Measurements from ENCODE around the gene SPAG16.
"Not testable (repeated sequence)": the region's sequence is repeated elsewhere in the genome, so short reads cannot be mapped to it uniquely, and the experiment has no call there.

Gene SPAG16

DNA sequence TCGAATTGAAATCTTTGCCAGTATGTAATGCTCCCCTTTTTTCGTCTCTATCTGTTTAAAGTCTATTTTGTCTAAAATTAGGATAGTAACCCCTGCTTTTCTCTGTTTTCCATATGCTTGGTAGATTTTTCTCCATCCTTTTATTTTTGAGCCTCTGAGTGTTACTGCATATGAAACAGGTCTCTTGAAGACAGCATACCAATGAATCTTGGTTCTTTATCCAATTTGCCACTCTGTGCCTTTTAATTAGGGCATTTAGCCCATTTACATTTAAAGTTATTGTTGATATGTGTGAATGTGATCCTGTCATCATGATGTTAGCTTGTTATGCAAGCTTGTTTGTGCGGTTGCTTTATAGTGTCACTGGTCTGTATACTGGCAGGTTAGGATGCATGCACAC, 635.8 kb downstream of the SPAG16 start:
- Mint-ChIP-seq H3K27ac (no peak overlapping the region), H3K36me3 (ENCODE audit: low read depth) (no peaks in the 10 kb centered on the region), H3K9me3 (peaks cover 28% of the 10 kb centered on the region), H3K4me1 (ENCODE audit: low read depth) (no peaks in the 10 kb centered on the region), H3K4me3 (no peak overlapping the region), H3K27me3 (no peaks in the 10 kb centered on the region)

DNA sequence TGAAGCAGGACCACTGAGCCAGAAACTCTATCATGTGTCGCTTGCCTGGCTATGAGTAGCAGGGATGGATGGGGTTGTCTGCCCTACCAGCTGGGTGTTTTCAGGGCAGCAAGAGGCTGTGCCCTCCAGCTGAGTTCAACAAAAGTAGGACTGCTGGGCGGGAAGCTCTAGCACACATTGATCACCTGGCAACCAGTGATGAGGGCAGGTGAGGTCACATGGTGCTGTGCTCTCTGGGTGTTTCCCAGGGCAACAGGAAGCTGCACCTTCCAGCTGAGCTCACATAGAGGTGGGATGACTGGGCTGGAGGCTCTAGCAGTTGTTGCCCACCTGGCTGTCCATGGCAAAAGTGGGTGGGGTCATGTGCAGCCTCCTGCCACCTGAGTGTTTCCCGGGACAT, 639.3 kb downstream of the SPAG16 start:
- peaks cover 22% of the 10 kb centered on the region for H3K9me3 Mint-ChIP-seq
- H3K27ac Mint-ChIP-seq, result no peak overlapping the region
- no peaks in the 10 kb centered on the region for H3K4me1 Mint-ChIP-seq (ENCODE audit: low read depth)
- H3K36me3 Mint-ChIP-seq (ENCODE audit: low read depth), result no peaks in the 10 kb centered on the region
- no peak overlapping the region for H3K4me3 Mint-ChIP-seq
- no peaks in the 10 kb centered on the region for H3K27me3 Mint-ChIP-seq

DNA sequence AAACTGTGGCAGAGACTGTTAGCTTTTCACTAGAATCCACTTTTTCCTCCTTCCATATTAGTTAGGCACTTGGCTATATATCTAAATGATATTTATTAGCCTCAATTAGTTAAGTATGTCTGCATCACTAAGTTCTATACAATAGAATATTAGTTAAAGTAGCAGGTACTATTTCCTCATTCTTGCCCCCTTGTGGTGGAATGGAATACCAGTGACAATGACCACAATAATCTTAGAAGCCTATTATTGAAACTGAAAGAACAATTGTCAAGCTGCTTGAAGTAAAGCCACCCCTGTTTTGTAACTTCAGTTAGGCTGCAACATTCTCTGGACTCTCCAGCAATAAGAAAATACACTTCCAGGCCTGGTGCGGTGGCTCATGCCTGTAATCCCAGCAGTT, 650.3 kb downstream of the SPAG16 start:
- Mint-ChIP-seq H3K36me3 (ENCODE audit: low read depth) (no peaks in the 10 kb centered on the region), H3K27ac (no peak overlapping the region), H3K27me3 (no peaks in the 10 kb centered on the region), H3K4me3 (no peak overlapping the region), H3K9me3 (no peaks in the 10 kb centered on the region), H3K4me1 (ENCODE audit: low read depth) (no peaks in the 10 kb centered on the region)

DNA sequence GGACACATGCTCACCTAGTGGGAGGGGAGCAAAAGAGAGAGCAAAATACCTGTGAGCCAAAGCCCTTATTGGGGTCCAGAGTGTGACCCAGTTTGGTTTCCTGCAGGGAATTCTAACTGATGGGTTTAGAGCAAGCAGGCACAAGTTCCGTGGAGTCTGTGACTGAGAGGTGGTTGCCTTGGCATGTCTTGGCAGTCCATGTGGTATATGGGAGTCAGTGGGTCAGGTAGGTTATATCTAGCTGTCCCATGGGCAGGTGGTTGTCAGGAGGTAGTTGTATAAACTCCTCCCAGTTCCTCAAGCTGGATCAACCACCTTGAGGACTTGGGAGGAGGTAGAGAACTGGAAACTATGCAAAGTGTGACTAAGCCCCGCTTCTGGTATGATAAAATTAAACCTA, 673.8 kb downstream of the SPAG16 start:
- no peaks in the 10 kb centered on the region for H3K9me3 Mint-ChIP-seq
- no peak overlapping the region for H3K27ac Mint-ChIP-seq
- no peaks in the 10 kb centered on the region for H3K36me3 Mint-ChIP-seq (ENCODE audit: low read depth)
- no peaks in the 10 kb centered on the region for H3K27me3 Mint-ChIP-seq
- H3K4me3 Mint-ChIP-seq, result no peak overlapping the region
- H3K4me1 Mint-ChIP-seq (ENCODE audit: low read depth), result no peaks in the 10 kb centered on the region

DNA sequence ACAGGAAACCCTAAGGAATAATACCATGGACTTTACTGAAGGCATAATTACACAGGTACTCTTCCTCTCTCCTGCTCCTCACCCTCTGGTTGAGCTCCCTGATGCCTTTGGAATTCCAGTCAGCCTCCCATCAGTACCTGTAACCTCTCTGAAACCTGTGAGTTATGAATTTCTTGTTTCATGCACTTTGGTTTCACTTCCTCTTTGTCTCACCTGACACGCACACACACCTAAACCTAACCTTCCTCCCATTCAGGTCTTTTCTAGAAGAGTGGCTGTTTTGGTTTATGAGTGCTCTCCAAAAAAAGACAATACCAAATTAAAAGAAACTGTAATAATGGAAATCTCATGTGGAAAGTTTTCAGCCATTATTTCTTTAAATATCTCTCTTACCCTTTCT, 675.3 kb downstream of the SPAG16 start:
- Mint-ChIP-seq H3K27ac (no peak overlapping the region), H3K4me1 (ENCODE audit: low read depth) (no peaks in the 10 kb centered on the region), H3K27me3 (no peaks in the 10 kb centered on the region), H3K9me3 (no peaks in the 10 kb centered on the region), H3K4me3 (no peak overlapping the region), H3K36me3 (ENCODE audit: low read depth) (no peaks in the 10 kb centered on the region)

DNA sequence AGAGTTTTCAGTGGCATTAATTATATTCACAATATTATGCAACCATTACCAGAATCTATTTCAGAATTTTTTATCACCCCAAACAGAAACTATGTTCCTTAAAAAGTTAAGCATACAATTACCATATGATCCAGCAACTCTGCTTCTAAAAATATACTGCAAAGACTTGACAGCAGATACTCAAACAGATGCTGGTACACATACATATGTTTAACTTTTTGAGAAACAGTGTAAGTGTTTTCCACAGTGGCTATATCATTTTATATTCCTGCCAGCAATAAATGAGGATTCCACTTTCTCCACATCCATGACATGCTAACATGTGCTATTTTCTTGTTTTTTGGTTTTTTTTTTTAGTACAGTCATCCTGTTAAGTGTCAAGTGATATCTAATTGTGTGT, 687.3 kb downstream of the SPAG16 start:
- Mint-ChIP-seq H3K27ac (no peak overlapping the region), H3K36me3 (ENCODE audit: low read depth) (no peaks in the 10 kb centered on the region), H3K4me1 (ENCODE audit: low read depth) (no peaks in the 10 kb centered on the region)

DNA sequence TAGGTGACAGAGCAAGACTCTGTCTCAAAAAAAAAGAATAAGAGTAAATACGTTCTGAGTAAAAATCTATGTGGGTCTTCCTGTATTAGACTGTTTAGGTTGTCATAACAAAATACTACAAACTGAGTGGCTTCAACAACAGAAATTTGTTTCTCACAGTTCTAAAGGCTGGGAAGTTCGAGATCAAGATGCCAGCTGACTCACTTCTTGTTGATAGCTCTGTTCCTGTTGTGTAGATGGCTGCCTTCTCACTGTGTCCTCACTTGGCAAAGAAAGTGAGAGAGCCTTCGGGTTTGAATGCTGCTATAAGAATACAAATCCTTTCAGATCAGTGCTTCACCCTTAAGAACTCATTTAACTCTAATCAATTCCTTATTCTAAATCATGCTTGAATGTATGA, 696.6 kb downstream of the SPAG16 start:
- H3K27me3 Mint-ChIP-seq, result no peaks in the 10 kb centered on the region
- no peak overlapping the region for H3K27ac Mint-ChIP-seq
- H3K4me1 Mint-ChIP-seq (ENCODE audit: low read depth), result no peaks in the 10 kb centered on the region
- no peak overlapping the region for H3K4me3 Mint-ChIP-seq
- H3K36me3 Mint-ChIP-seq (ENCODE audit: low read depth), result no peaks in the 10 kb centered on the region
- H3K9me3 Mint-ChIP-seq, result no peaks in the 10 kb centered on the region

More for the DNA sequence above, 687.3 kb downstream of the SPAG16 start:
- Mint-ChIP-seq H3K27me3 (no peaks in the 10 kb centered on the region), H3K9me3 (no peaks in the 10 kb centered on the region), H3K4me3 (no peak overlapping the region)

DNA sequence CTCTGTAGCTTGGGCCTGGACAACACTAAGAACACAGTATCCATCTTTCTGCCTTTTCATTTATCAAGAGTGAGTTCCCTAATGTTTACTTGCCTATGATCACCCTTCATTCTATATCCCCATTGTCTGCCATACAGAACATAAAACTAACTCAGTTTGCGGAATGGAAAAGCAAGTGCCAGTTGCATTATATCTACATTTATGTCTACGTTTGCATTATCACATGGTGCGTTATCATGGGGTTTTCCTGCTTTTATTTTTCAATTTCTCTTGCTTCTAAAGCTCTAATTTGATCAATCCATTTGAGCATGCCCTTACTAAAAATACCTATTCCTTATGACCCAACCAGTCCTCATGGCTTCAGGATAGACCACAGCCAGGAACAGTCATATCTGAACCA, 704.9 kb downstream of the SPAG16 start:
- no peaks in the 10 kb centered on the region for H3K36me3 Mint-ChIP-seq (ENCODE audit: low read depth)
- no peaks in the 10 kb centered on the region for H3K9me3 Mint-ChIP-seq
- no peak overlapping the region for H3K4me3 Mint-ChIP-seq
- H3K4me1 Mint-ChIP-seq (ENCODE audit: low read depth), result no peaks in the 10 kb centered on the region
- no peak overlapping the region for H3K27ac Mint-ChIP-seq
- no peaks in the 10 kb centered on the region for H3K27me3 Mint-ChIP-seq

DNA sequence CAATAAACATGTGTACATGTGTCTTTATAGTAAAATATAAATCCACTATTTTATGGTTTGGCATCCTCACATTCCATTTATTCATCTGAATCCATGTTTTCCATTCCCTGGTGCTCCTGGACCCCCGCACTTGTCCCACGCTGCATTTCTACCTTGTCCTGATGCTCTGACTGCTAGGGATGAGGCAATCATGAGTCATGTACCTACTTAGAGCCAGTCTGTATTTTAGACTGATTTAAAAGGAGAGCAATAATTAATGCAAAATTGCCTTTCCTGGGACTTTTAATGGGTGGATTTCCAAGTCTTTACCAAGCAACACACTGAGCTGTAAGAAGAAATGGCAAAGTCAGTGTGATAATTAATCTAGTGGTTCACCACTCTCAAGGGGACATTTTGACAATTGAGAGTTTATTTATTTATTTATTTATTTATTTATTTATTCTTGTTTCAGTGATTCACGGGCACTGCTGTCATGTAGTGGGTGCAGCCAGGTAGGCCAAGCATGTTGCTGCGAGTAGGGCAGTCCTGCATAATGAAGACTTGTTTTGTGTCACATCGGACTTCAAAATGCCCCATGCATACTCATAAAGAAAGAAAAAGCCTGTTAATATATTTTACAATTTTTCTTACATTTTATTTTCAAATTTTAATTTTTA, 707.3 kb downstream of the SPAG16 start:
- Mint-ChIP-seq H3K4me1 (ENCODE audit: low read depth) (no peaks in the 10 kb centered on the region), H3K4me3 (no peak overlapping the region), H3K27me3 (no peaks in the 10 kb centered on the region), H3K36me3 (ENCODE audit: low read depth) (no peaks in the 10 kb centered on the region), H3K27ac (no peak overlapping the region), H3K9me3 (no peaks in the 10 kb centered on the region)

DNA sequence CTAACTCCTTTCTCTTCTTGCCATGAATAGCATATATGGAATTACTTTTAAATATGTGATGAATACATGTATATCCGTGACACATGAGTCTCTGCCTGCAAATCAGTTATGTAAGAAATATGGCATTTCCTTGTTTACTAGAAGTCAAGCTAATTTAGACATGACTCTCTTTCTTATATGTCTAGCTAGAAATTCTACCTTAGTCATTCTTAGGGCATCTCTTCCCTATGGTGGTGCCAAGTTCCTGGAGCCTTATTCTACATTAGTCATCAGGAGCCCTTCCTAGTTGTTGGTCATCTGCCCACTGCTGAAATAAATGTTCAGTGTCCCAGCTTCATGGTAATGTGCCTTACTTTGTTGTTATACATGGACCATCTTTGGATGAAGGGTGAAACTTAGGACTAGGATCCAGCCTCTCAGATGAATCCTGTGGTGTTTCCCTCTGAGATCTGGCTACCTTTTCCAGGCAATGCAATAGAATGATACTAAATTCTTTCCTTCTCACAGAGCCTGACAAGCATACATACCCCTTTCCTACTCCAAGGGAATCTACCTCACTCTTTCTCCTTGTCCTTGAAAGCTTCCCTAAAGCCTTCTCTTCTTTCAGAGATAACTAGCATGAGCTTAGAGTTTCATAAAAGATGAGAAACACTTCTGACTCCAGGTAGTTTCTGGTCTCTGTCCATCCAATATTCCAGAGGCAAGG, 711.3 kb downstream of the SPAG16 start:
- H3K36me3 Mint-ChIP-seq (ENCODE audit: low read depth), result no peaks in the 10 kb centered on the region
- H3K27ac Mint-ChIP-seq, result no peak overlapping the region
- no peaks in the 10 kb centered on the region for H3K9me3 Mint-ChIP-seq
- no peaks in the 10 kb centered on the region for H3K4me1 Mint-ChIP-seq (ENCODE audit: low read depth)
- no peak overlapping the region for H3K4me3 Mint-ChIP-seq
- H3K27me3 Mint-ChIP-seq, result no peaks in the 10 kb centered on the region

DNA sequence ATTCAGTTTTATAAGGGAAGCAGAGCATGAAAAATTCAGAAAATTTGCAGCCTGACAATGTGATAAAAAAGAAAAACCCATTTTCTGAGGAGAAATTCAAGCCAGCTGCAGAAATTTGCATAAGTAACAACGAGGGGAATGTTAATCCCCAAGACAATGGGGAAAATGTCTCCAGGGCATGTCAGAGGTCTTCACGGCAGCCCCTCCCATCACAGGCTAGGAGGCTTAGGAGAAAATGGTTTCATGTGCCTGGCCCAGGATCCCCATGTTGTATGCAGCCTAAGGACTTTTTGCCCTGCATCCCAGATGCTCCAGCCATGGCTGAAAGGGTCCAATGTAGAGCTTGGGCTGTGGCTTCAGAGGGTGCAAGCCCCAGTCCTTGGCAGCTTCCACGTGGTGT, 714.7 kb downstream of the SPAG16 start:
- not testable (repeated sequence) for H3K4me1 Mint-ChIP-seq (ENCODE audit: low read depth); H3K36me3 Mint-ChIP-seq (ENCODE audit: low read depth); H3K9me3 Mint-ChIP-seq; H3K27me3 Mint-ChIP-seq; H3K4me3 Mint-ChIP-seq; H3K27ac Mint-ChIP-seq

DNA sequence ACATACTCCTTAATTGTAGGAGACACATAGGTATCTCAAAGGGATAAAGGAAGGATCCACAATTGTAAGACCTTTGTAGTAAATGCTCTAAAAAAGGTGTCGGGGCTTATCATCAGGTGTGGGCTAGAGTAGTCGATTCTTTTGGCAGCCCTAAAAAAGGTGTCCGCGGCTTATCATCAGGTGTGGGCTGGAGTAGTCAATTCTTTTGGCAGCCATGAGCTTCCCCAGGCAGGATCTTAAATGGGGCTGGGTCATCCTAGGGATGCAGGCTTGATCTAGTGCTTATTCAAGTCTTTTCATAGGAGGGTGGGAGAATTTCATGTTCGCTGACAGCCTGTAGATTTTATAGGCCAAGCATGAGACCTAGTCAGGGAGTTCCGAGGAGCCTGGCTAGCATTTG, 720.2 kb downstream of the SPAG16 start:
- no peaks in the 10 kb centered on the region for H3K4me1 Mint-ChIP-seq (ENCODE audit: low read depth)
- H3K27me3 Mint-ChIP-seq, result no peaks in the 10 kb centered on the region
- H3K9me3 Mint-ChIP-seq, result peaks cover 5% of the 10 kb centered on the region
- H3K27ac Mint-ChIP-seq, result no peak overlapping the region
- H3K36me3 Mint-ChIP-seq (ENCODE audit: low read depth), result no peaks in the 10 kb centered on the region
- no peak overlapping the region for H3K4me3 Mint-ChIP-seq

DNA sequence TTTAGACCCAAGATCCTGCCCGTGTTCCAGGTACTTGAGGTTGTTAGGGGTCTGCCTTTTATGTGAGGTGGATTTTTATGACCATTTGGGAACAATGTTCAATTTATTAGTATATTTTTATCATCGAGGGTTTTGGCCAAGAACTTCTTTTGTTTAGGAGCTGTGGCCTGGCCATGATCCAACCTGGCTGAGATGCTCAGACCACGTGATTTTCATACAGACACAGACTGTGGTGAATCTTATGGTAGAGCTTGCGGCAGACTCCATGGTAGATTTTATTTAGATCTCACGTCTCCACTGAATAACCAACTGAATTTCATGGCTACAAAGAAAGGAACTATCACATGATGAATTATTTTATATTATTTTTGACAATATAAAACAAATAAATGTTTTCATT, 721.1 kb downstream of the SPAG16 start:
- Mint-ChIP-seq H3K27ac (no peak overlapping the region), H3K36me3 (ENCODE audit: low read depth) (no peaks in the 10 kb centered on the region)

DNA sequence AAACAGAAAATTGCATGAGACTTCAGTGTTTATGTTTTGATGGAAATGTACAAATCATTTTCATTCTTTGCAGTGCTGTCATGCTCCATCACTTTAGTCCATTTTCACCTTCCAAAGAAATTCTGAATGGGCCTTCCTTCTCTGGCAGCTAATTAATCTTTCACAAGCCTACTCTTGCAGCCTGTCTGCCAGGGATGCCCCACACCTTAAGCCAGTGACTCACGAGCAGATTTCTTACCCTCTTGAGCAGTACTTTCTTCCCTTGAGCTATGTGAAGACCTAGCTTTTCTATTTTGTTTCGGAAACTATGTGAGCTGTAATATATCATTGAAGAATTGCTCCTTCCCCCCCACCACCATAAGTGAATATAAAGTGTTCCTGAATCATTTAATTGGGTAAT, 722.3 kb downstream of the SPAG16 start:
- no peaks in the 10 kb centered on the region for H3K36me3 Mint-ChIP-seq (ENCODE audit: low read depth)
- no peaks in the 10 kb centered on the region for H3K4me1 Mint-ChIP-seq (ENCODE audit: low read depth)
- H3K9me3 Mint-ChIP-seq, result peaks cover 5% of the 10 kb centered on the region
- H3K27me3 Mint-ChIP-seq, result no peaks in the 10 kb centered on the region
- no peak overlapping the region for H3K4me3 Mint-ChIP-seq
- H3K27ac Mint-ChIP-seq, result no peak overlapping the region

More for the DNA sequence above, 721.1 kb downstream of the SPAG16 start:
- no peaks in the 10 kb centered on the region for H3K27me3 Mint-ChIP-seq
- H3K9me3 Mint-ChIP-seq, result peaks cover 5% of the 10 kb centered on the region
- no peak overlapping the region for H3K4me3 Mint-ChIP-seq
- no peaks in the 10 kb centered on the region for H3K4me1 Mint-ChIP-seq (ENCODE audit: low read depth)

DNA sequence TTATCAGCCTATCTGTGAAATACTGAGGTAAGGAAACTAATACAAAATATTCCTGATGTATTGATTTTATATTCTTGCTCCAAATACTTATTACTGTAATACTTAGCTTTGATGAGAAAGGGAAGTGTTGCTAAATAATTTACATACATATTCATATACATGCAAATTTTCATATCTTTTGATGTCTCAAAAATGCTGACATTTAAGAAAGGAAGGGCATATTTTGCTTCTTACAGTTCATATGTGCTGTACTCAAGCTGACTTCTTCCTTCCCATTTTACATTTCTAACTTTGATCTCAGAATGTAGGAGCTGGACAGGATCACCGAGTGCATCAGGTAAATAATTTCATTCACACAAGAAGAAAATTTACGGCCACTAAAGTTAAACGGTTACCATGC, 727.4 kb downstream of the SPAG16 start:
- Mint-ChIP-seq H3K27ac (no peak overlapping the region), H3K27me3 (no peaks in the 10 kb centered on the region), H3K36me3 (ENCODE audit: low read depth) (no peaks in the 10 kb centered on the region), H3K4me3 (no peak overlapping the region), H3K9me3 (peaks cover 5% of the 10 kb centered on the region), H3K4me1 (ENCODE audit: low read depth) (no peaks in the 10 kb centered on the region)

All from stimulated activated naive CD8-positive, alpha-beta T cell treated with anti-CD3 and anti-CD28 coated beads, Interleukin-15, Interleukin-2, amounts not matched to agents 100 ng/mL and 50 ng/mL, for 24 hours (primary cell).